PC-9 (cell line): Measurements from ENCODE around the gene AXIN2.

Experiments used
- CTCF ChIP-seq: fragments of 200-600 bp; sonication (generic); conservative IDR thresholded peaks from 2 replicates; pipeline ENCODE4 v1.6.1; 2017; ENCODE audit warnings: mixed run types, antibody characterized with exemption, mild to moderate bottlenecking, moderate library complexity
- EZH2 ChIP-seq: fragments of 200-600 bp; sonication (generic); IDR thresholded peaks from 2 replicates; pipeline ENCODE4 v1.8.0; 2017; ENCODE audit warnings: antibody characterized with exemption, low read depth

GRCh38 chr17:65529761-65530522 lies 31.5 kb downstream of the AXIN2 start:
- TF ChIP-seq EZH2 (no peak), CTCF (no peak)
